GM23338 (cell line): ENCODE data around the gene POGZ. TPM values are rescaled to one million over a fixed set of nuclear protein-coding genes. Genes with fewer than 3 reads are reported as not detected.

ENCODE experiments used
- ATAC-seq: fragments of 200-7000 bp; cut with Tn5 transposase; 3 replicates; pipeline ENCODE4 v1.9.1; 2020
- DNase-seq: peaks from one replicate; pipeline ENCODE4 v3.0.0-alpha.2; 2015; ENCODE audit warnings: low spot score
- H2AFZ ChIP-seq: fragments of 200-600 bp; sonication (generic); 2 replicates; pipeline ENCODE4 v1.8.0; 2016; ENCODE audit warnings: antibody characterized with exemption, mild to moderate bottlenecking, moderate library complexity
- H3F3A ChIP-seq: fragments of 200-600 bp; sonication (generic); replicated peaks from 2 replicates; pipeline ENCODE4 v1.8.0; 2017; ENCODE audit warnings: antibody characterized with exemption, mixed run types, low read depth
- H3K27ac ChIP-seq: fragments of 200-600 bp; sonication (generic); 2 replicates; pipeline ENCODE4 v1.6.1; 2016; ENCODE audit warnings: low read depth
- H3K27me3 ChIP-seq: fragments of 200-600 bp; sonication (generic); 2 replicates; pipeline ENCODE4 v1.8.0; 2016; ENCODE audit warnings: mild to moderate bottlenecking, mixed run types, moderate library complexity; ENCODE audit not compliant: insufficient read depth
- H3K36me3 ChIP-seq: fragments of 200-600 bp; sonication (generic); 2 replicates; pipeline ENCODE4 v1.8.0; 2016; ENCODE audit warnings: mild to moderate bottlenecking; ENCODE audit not compliant: insufficient read depth
- H3K4me1 ChIP-seq: fragments of 200-600 bp; sonication (generic); 2 replicates; pipeline ENCODE4 v1.8.0; 2016; ENCODE audit warnings: mild to moderate bottlenecking, moderate library complexity; ENCODE audit not compliant: insufficient read depth
- H3K4me2 ChIP-seq: fragments of 200-600 bp; sonication (generic); 2 replicates; pipeline ENCODE4 v1.7.1; 2017; ENCODE audit warnings: mixed run types
- H3K4me3 ChIP-seq: fragments of 200-600 bp; sonication (generic); 2 replicates; pipeline ENCODE4 v1.6.1; 2016; ENCODE audit warnings: mixed run types
- H3K79me2 ChIP-seq: fragments of 200-600 bp; sonication (generic); replicated peaks from 2 replicates; pipeline ENCODE4 v1.8.0; 2017; ENCODE audit warnings: mild to moderate bottlenecking; ENCODE audit not compliant: insufficient read depth
- H3K9me2 ChIP-seq: fragments of 200-600 bp; sonication (generic); 2 replicates; pipeline ENCODE4 v1.8.0; 2017; ENCODE audit not compliant: insufficient read depth
- H4K20me1 ChIP-seq: fragments of 200-600 bp; sonication (generic); replicated peaks from 2 replicates; pipeline ENCODE4 v1.8.0; 2017; ENCODE audit warnings: mild to moderate bottlenecking; ENCODE audit not compliant: insufficient read depth
- H3K27ac Mint-ChIP-seq: 2 replicates; pipeline ENCODE4 v1.8.0; 2020; ENCODE audit warnings: inconsistent platforms, mild to moderate bottlenecking, moderate library complexity, mixed read lengths
- H3K27me3 Mint-ChIP-seq: 3 replicates; pipeline ENCODE4 v1.8.0; 2022; ENCODE audit warnings: low read depth, mild to moderate bottlenecking, moderate library complexity, mixed read lengths, inconsistent platforms; ENCODE audit not compliant: insufficient read depth, poor library complexity
- H3K36me3 Mint-ChIP-seq: 3 replicates; pipeline ENCODE4 v1.8.0; 2021; ENCODE audit warnings: low read depth, mild to moderate bottlenecking, inconsistent platforms, moderate library complexity, mixed read lengths
- H3K4me1 Mint-ChIP-seq: 3 replicates; pipeline ENCODE4 v1.8.0; 2020; ENCODE audit warnings: mild to moderate bottlenecking, inconsistent platforms, mixed read lengths
- H3K4me3 Mint-ChIP-seq: 3 replicates; pipeline ENCODE4 v1.8.0; 2021; ENCODE audit warnings: moderate library complexity, mild to moderate bottlenecking, inconsistent platforms, mixed read lengths
- H3K9me3 Mint-ChIP-seq: 3 replicates; pipeline ENCODE4 v1.8.0; 2020; ENCODE audit warnings: moderate library complexity, mild to moderate bottlenecking, inconsistent platforms, mixed read lengths
- EZH2 ChIP-seq: fragments of 200-600 bp; sonication (generic); IDR thresholded peaks from one replicate; pipeline ENCODE4 v1.8.0; 2017; ENCODE audit warnings: antibody characterized with exemption, mild to moderate bottlenecking, low read depth; ENCODE audit not compliant: unreplicated experiment
- STAT1 ChIP-seq: IDR thresholded peaks from one replicate; pipeline ENCODE4 v1.6.1; 2016; ENCODE audit warnings: antibody characterized with exemption; ENCODE audit not compliant: unreplicated experiment
- ZNF462 ChIP-seq: fragments of 250-450 bp; sonication (Bioruptor Pico); IDR thresholded peaks from 2 replicates; pipeline ENCODE4 v1.5.0; 2020; ENCODE audit warnings: mild to moderate bottlenecking, moderate library complexity
- polyA plus RNA-seq: library from polyadenylated mRNA; unstranded; fragments of >200 nt; fragmentation: Nextera tagmentation; extraction: Ambion mirVana; gene quantifications from 2 replicates; pipeline ENCODE4 v1.2.1, GENCODE V29; 2016
- total RNA-seq: library from RNA; depleted of rRNA; stranded (reverse); fragments of >200 nt; shearing (Covaris generic); gene quantifications from 2 replicates; pipeline ENCODE4 v1.2.3, GENCODE V29; 2014
- TF ChIP-seq, protein P1 (sequence below), 2 experiments: fragments of 200-600 bp in 1 of 2; sonication (generic) in 1 of 2; conservative IDR thresholded peaks; 2 replicates each; pipeline versions ENCODE4 v1.5.1 to v1.6.1; 2016 to 2017; ENCODE audit warnings: antibody characterized with exemption in 2 of 2, low read depth in 2 of 2, mild to moderate bottlenecking in 2 of 2, moderate library complexity in 1 of 2

The POGZ gene
- total and polyA plus RNA-seq, 2 experiments from 2014 or later, result 47.0 to 72.5 TPM

DNA sequence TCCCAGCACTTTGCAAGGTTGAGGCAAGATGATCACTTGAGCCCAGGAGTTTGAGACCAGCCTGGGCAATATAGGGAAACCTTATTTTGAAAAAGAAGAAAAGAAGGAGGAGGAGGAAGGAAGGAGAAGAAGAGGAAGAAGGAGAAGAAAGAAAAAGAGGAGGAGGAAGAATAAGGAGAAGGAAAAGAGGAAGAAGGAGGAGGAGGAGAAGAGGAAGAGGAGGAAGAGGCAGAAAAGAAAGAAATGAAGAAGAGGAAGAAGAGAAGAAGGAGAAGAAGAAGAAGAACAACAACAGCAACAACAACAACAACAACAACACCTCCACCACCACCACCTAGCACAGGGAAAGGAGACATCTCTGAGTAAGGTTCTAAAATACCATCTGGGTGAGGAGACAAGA, 97.4 kb downstream of the POGZ start (continued):
- no peak for TF ChIP-seq ZNF462 (CRISPR knock-in tag)
- TF ChIP-seq, protein P1, sequence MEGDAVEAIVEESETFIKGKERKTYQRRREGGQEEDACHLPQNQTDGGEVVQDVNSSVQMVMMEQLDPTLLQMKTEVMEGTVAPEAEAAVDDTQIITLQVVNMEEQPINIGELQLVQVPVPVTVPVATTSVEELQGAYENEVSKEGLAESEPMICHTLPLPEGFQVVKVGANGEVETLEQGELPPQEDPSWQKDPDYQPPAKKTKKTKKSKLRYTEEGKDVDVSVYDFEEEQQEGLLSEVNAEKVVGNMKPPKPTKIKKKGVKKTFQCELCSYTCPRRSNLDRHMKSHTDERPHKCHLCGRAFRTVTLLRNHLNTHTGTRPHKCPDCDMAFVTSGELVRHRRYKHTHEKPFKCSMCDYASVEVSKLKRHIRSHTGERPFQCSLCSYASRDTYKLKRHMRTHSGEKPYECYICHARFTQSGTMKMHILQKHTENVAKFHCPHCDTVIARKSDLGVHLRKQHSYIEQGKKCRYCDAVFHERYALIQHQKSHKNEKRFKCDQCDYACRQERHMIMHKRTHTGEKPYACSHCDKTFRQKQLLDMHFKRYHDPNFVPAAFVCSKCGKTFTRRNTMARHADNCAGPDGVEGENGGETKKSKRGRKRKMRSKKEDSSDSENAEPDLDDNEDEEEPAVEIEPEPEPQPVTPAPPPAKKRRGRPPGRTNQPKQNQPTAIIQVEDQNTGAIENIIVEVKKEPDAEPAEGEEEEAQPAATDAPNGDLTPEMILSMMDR (conservative IDR thresholded peaks at IDR 0.05; ENCODE audit: low read depth in 2 of 2), result no peak
- TF ChIP-seq STAT1, result no peak

DNA sequence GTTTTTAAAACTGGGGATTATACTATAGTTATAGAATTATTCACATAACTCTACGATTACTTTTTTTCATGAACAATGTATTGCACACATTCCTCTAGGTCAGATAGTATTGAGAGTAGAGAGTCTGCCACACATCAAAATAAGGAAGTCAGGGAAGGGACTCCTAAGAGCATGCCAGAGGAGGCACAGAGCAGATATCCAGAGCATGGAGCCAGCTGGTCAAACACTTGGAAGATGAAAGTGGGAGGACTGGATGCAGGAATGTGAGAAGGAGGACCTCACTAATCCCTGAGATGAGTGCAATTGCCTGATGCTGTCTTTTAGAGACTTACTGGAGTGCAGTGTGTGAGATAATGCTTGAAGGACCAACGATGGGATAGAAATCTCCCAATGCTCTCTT, 102.6 kb downstream of the POGZ start:
- peaks cover 2% of the 10 kb centered on the region for H3K27me3 Mint-ChIP-seq
- Histone ChIP-seq H3K9me2 (no peaks in the 10 kb centered on the region), H2AFZ (no peak overlapping the region), H3K4me3 (no peak overlapping the region), H4K20me1 (no peaks in the 10 kb centered on the region), H3F3A (no peaks in the 10 kb centered on the region), H3K4me1 (no peaks in the 10 kb centered on the region), H3K79me2 (no peaks in the 10 kb centered on the region), H3K27me3 (no peaks in the 10 kb centered on the region), H3K4me2 (no peak overlapping the region), H3K27ac (no peak overlapping the region), H3K36me3 (0 out of 2 replicates have a peak, but pooled peaks cover 2% of the 10 kb centered on the region)
- no peak overlapping the region for H3K27ac Mint-ChIP-seq
- no peak overlapping the region for H3K4me3 Mint-ChIP-seq
- H3K4me1 Mint-ChIP-seq, result no peaks in the 10 kb centered on the region
- H3K9me3 Mint-ChIP-seq, result peaks cover 28% of the 10 kb centered on the region
- no peak for DNase-seq
- no peak for ATAC-seq
- H3K36me3 Mint-ChIP-seq, result peaks cover 17% of the 10 kb centered on the region
- TF ChIP-seq, protein P1 (conservative IDR thresholded peaks at IDR 0.05; ENCODE audit: low read depth in 2 of 2), result no peak
- TF ChIP-seq EZH2, result no peak
- no peak for TF ChIP-seq ZNF462 (CRISPR knock-in tag)
- no peak for TF ChIP-seq STAT1
